H1 (cell line): ENCODE results near the gene NAXD. TPM values are rescaled to one million over a fixed set of nuclear protein-coding genes. Genes with fewer than 3 reads are reported as not detected.
A peak's percentile ranks its signal among the peaks of the same experiment; 100 is the strongest.

Source experiments
- CTCF ChIA-PET: fragments of 300-600 bp; sonication (Branson Sonifier 250); formaldehyde crosslinking; loops from one replicate; lab custom pipeline; 2021; ENCODE audit not compliant: partially characterized antibody; lab: Charles Lee
- POLR2A ChIA-PET: fragments of 300-600 bp; sonication (Branson Sonifier 250); formaldehyde crosslinking; loops from one replicate; lab custom pipeline; 2021; ENCODE audit warnings: inconsistent platforms; ENCODE audit not compliant: partially characterized antibody; lab: Charles Lee
- DNase-seq, 2 experiments: peaks; one replicate each; pipeline versions ENCODE4 v3.0.0 to v3.0.0-alpha.2; 2010 to 2022; ENCODE audit warnings: low spot score in 2 of 2, low read depth in 1 of 2, mixed read lengths in 1 of 2
- FAIRE-seq: peaks from 2 replicates; lab custom pipeline; 2011; peaks lifted over from hg19 to GRCh38; lab: Jason Lieb, UNC
- H2AFZ ChIP-seq: 2 replicates; pipeline ENCODE4 v1.8.1; 2012; ENCODE audit warnings: low read length, inconsistent platforms
- H2AK5ac ChIP-seq: 2 replicates; pipeline ENCODE4 v1.6.1; 2013; ENCODE audit warnings: low read depth, low read length
- H2BK120ac ChIP-seq: replicated peaks from 2 replicates; pipeline ENCODE3; 2013; ENCODE audit warnings: low read depth, low read length, inconsistent platforms
- H2BK12ac ChIP-seq: 2 replicates; pipeline ENCODE4 v1.6.1; 2013; ENCODE audit warnings: low read depth, low read length
- H2BK15ac ChIP-seq: 2 replicates; pipeline ENCODE4 v1.6.1; 2013; ENCODE audit warnings: low read length
- H2BK20ac ChIP-seq: 2 replicates; pipeline ENCODE4 v1.6.1; 2013; ENCODE audit warnings: low read length
- H2BK5ac ChIP-seq: 2 replicates; pipeline ENCODE4 v1.6.1; 2013; ENCODE audit warnings: low read depth, low read length
- H3K14ac ChIP-seq: 2 replicates; pipeline ENCODE4 v1.6.1; 2013; ENCODE audit warnings: inconsistent platforms; ENCODE audit not compliant: insufficient read length
- H3K18ac ChIP-seq: 2 replicates; pipeline ENCODE4 v1.6.1; 2013; ENCODE audit warnings: low read length; ENCODE audit errors: extremely low read depth
- H3K23ac ChIP-seq: 2 replicates; pipeline ENCODE4 v1.6.1; 2013; ENCODE audit warnings: inconsistent platforms; ENCODE audit not compliant: insufficient read length
- H3K23me2 ChIP-seq: 2 replicates; pipeline ENCODE4 v1.6.1; 2013; ENCODE audit warnings: low read depth, low read length
- H3K27ac ChIP-seq: 2 replicates; pipeline ENCODE4 v1.6.1; 2011; ENCODE audit warnings: low read depth, low read length, inconsistent platforms
- H3K27me3 ChIP-seq, 4 experiments: replicated peaks in 1 of 4; 1 replicate in 1 of 4; 2 replicates in 3 of 4; pipeline versions ENCODE4 v1.6.1 to v1.8.1; 2011 to 2013; ENCODE audit warnings: low read length in 3 of 4, mild to moderate bottlenecking in 3 of 4, inconsistent platforms in 2 of 4, mixed read lengths in 2 of 4, moderate library complexity in 1 of 4; ENCODE audit not compliant: control insufficient read depth in 3 of 4, insufficient read depth in 3 of 4; ENCODE audit errors: extremely low read depth in 1 of 4
- H3K36me3 ChIP-seq, 4 experiments: 2 replicates each; pipeline versions ENCODE4 v1.6.1 to v1.8.1; 2011 to 2013; ENCODE audit warnings: mild to moderate bottlenecking in 4 of 4, low read length in 3 of 4, moderate library complexity in 2 of 4, control low read depth in 1 of 4, inconsistent platforms in 1 of 4; ENCODE audit not compliant: insufficient read depth in 4 of 4, control insufficient read depth in 2 of 4
- H3K4ac ChIP-seq: replicated peaks from 2 replicates; pipeline ENCODE3; 2013; ENCODE audit warnings: low read length, low read depth, mixed read lengths, inconsistent platforms; ENCODE audit not compliant: insufficient read length
- H3K4me1 ChIP-seq, 4 experiments: replicated peaks in 1 of 4; 1 replicate in 1 of 4; 2 replicates in 3 of 4; pipeline versions ENCODE4 v1.6.1 to v1.8.1; 2011 to 2013; ENCODE audit warnings: low read length in 3 of 4, inconsistent platforms in 2 of 4, mixed read lengths in 1 of 4; ENCODE audit not compliant: insufficient read depth in 4 of 4, control insufficient read depth in 3 of 4
- H3K4me2 ChIP-seq, 2 experiments: 2 replicates each; pipeline versions ENCODE4 v1.6.1 to v1.8.1; 2011 to 2013; ENCODE audit warnings: low read depth in 2 of 2, low read length in 2 of 2, control low read depth in 1 of 2, inconsistent platforms in 1 of 2, mild to moderate bottlenecking in 1 of 2; ENCODE audit not compliant: insufficient read depth in 1 of 2
- H3K4me3 ChIP-seq, 4 experiments: fragments of 200-600, 300-600 bp in 1 of 4; sonication (generic), shearing (Covaris generic), sonication (Bioruptor Twin) in 1 of 4; 2 replicates each; pipeline versions ENCODE4 v1.5.1 to v1.8.1; 2011 to 2016; ENCODE audit warnings: low read length in 4 of 4, low read depth in 3 of 4, control low read depth in 2 of 4, inconsistent platforms in 2 of 4, mild to moderate bottlenecking in 2 of 4, mixed read lengths in 1 of 4, moderate library complexity in 1 of 4; ENCODE audit not compliant: insufficient read depth in 2 of 4; ENCODE audit errors: extremely low read depth in 1 of 4
- H3K56ac ChIP-seq: replicated peaks from 2 replicates; pipeline ENCODE3; 2013; ENCODE audit warnings: low read depth, mild to moderate bottlenecking, mixed read lengths, low read length, inconsistent platforms; ENCODE audit not compliant: insufficient read length
- H3K79me1 ChIP-seq: 2 replicates; pipeline ENCODE4 v1.6.1; 2013; ENCODE audit warnings: low read depth, low read length, control low read depth
- H3K79me2 ChIP-seq, 2 experiments: 2 replicates each; pipeline versions ENCODE4 v1.6.1 to v1.8.1; 2012 to 2013; ENCODE audit warnings: low read length in 2 of 2, mild to moderate bottlenecking in 2 of 2, inconsistent platforms in 1 of 2; ENCODE audit not compliant: insufficient read depth in 2 of 2, control insufficient read depth in 1 of 2
- H3K9ac ChIP-seq, 4 experiments: replicated peaks in 1 of 4; 1 replicate in 1 of 4; 2 replicates in 3 of 4; pipeline versions ENCODE4 v1.6.1 to v1.8.1; 2011 to 2013; ENCODE audit warnings: low read depth in 3 of 4, low read length in 3 of 4, control low read depth in 2 of 4, mild to moderate bottlenecking in 2 of 4, moderate library complexity in 2 of 4, inconsistent platforms in 1 of 4; ENCODE audit errors: extremely low read depth in 1 of 4
- H3K9me3 ChIP-seq, 2 experiments: 2 replicates each; pipeline versions ENCODE4 v1.6.1 to v1.8.1; 2012 to 2013; ENCODE audit warnings: mild to moderate bottlenecking in 2 of 2, moderate library complexity in 2 of 2, control low read depth in 1 of 2, inconsistent platforms in 1 of 2, low read depth in 1 of 2, low read length in 1 of 2, mixed read lengths in 1 of 2; ENCODE audit not compliant: insufficient read depth in 2 of 2
- H4K20me1 ChIP-seq, 2 experiments: replicated peaks in 1 of 2; 2 replicates each; pipeline versions ENCODE3 to v1.8.1; 2011 to 2013; ENCODE audit warnings: inconsistent platforms in 2 of 2, low read length in 2 of 2, mild to moderate bottlenecking in 1 of 2; ENCODE audit not compliant: insufficient read depth in 2 of 2, control insufficient read depth in 1 of 2
- H4K5ac ChIP-seq: 2 replicates; pipeline ENCODE4 v1.6.1; 2013; ENCODE audit warnings: low read length, low read depth, mixed read lengths, inconsistent platforms; ENCODE audit not compliant: insufficient read length
- H4K8ac ChIP-seq: 2 replicates; pipeline ENCODE4 v1.8.0; 2013; ENCODE audit warnings: mild to moderate bottlenecking, moderate library complexity, low read length, inconsistent platforms; ENCODE audit not compliant: insufficient read depth; ENCODE audit errors: extremely low read depth
- H4K91ac ChIP-seq: replicated peaks from 2 replicates; pipeline ENCODE3; 2013; ENCODE audit warnings: low read length, mixed read lengths, inconsistent platforms; ENCODE audit not compliant: insufficient read length
- ASH2L ChIP-seq: fragments of 200-600, 300-600 bp; sonication (generic); IDR thresholded peaks from one replicate; pipeline ENCODE4 v1.7.1; 2017; ENCODE audit warnings: low read length
- ATF2 ChIP-seq: IDR thresholded peaks from 2 replicates; pipeline ENCODE4 v1.6.1; 2012; ENCODE audit warnings: low read length, inconsistent platforms
- CTCF ChIP-seq, 3 experiments: IDR thresholded peaks; 1 replicate in 2 of 3; 2 replicates in 1 of 3; pipeline versions ENCODE4 v1.5.1 to v1.6.1; 2011; ENCODE audit warnings: low read length in 3 of 3, mild to moderate bottlenecking in 3 of 3, inconsistent platforms in 2 of 3, low read depth in 1 of 3, moderate library complexity in 1 of 3; ENCODE audit not compliant: insufficient read depth in 1 of 3; ENCODE audit errors: control extremely low read depth in 1 of 3
- RAD21 ChIP-seq, 2 experiments: IDR thresholded peaks in 1 of 2; conservative IDR thresholded peaks in 1 of 2; 2 replicates each; pipeline ENCODE4 v1.6.1; 2011; ENCODE audit warnings: low read depth in 2 of 2, low read length in 2 of 2, improper control_type of control experiment in 1 of 2, inconsistent platforms in 1 of 2, mild to moderate bottlenecking in 1 of 2, moderate library complexity in 1 of 2
- WGBS, 2 experiments: shearing (Covaris generic) in 1 of 2; methylation state at CpG; one replicate each; pipeline versions ENCODE4 v1.1.6 to v1.1.7; 2013 to 2015; ENCODE audit warnings: low lambda C conversion rate in 2 of 2, mixed read lengths in 2 of 2, inconsistent platforms in 1 of 2, low coverage in 1 of 2, missing lambda C conversion rate in 1 of 2; ENCODE audit not compliant: insufficient replicate concordance in 2 of 2, insufficient coverage in 1 of 2, insufficient read length in 1 of 2; ENCODE audit errors: extremely low coverage in 1 of 2, missing lambda C conversion rate in 1 of 2; 5-methylcytosine and 5-hydroxymethylcytosine counted together
- polyA plus RNA-seq, 7 experiments: library from polyadenylated mRNA; depleted of rRNA in 3 of 7; stranded (reverse) in 5 of 7; unstranded in 2 of 7; fragments of >200 nt in 5 of 7; fragments of 200-250 nt in 2 of 7; gene quantifications; 1 replicate in 5 of 7; 2 replicates in 1 of 7; 4 replicates in 1 of 7; pipeline versions ENCODE4 v1.2.1 to v1.2.3, GENCODE V29; 2011 to 2013; ENCODE audit warnings: missing spikeins in 2 of 7, mixed read lengths in 2 of 7
- total RNA-seq: library from RNA; stranded (reverse); fragmentation: NEBNext Ultra II Directional; extraction: Animal tissue kit (Norgen Biotek cat#: 25700); gene quantifications from 2 replicates; pipeline ENCODE4 v1.2.1, GENCODE V29; 2021

The NAXD gene
- total and polyA plus RNA-seq, 2 of the 8 experiments (the other 6 are each of a cell fraction or from before 2014, with no cell fraction given): 25.4 to 35.5 TPM

- H3K4ac ChIP-seq: no peak overlapping the region
- H3K56ac ChIP-seq: no peak overlapping the region
- ChIA-PET POLR2A (interaction anchor here (0.6 to 2.1 kb wide), 4 partner anchors 25 to 39 kb away, joined by 3 to 10 read pairs (median 4); no protein-coding TSS in a partner anchor), CTCF (interaction anchor here (0.7 to 4.1 kb wide), 41 partner anchors 9 to 242 kb away, joined by 3 to 27 read pairs (median 4); no protein-coding TSS in a partner anchor)
- H2BK15ac ChIP-seq: no peak overlapping the region
- no peak overlapping the region for H2BK20ac ChIP-seq
- no peaks in the 10 kb centered on the region for H3K23me2 ChIP-seq
- no peak overlapping the region for H2BK120ac ChIP-seq
- H3K27ac ChIP-seq: no peak overlapping the region
- no peaks in the 10 kb centered on the region for H3K4me1 ChIP-seq
- H3K18ac ChIP-seq: no peak overlapping the region
- peaks cover 3 to 6% of the 10 kb centered on the region in 2 experiments for H4K20me1 ChIP-seq
- H2BK5ac ChIP-seq: no peak overlapping the region
- no peaks in the 10 kb centered on the region for H3K79me2 ChIP-seq
- no peak for DNase-seq
- H3K9me3 ChIP-seq: no peaks in the 10 kb centered on the region
- no peak overlapping the region for H2AK5ac ChIP-seq
- no peak overlapping the region for H3K14ac ChIP-seq
- WGBS, 2 experiments: 88% methylated on average over 5 of the region's 5 CpGs; no CpG with 5 or more reads in 1 of the 2 experiments
- no peak overlapping the region for H2AFZ ChIP-seq
- no peak overlapping the region for H4K5ac ChIP-seq
- peaks cover 8 to 33% (median 17%) of the 10 kb centered on the region in 4 experiments; a peak in 5 of 8 replicates for H3K36me3 ChIP-seq
- no peak overlapping the region for H4K91ac ChIP-seq
- H4K8ac ChIP-seq: no peak overlapping the region
- H3K4me3 ChIP-seq: no peak overlapping the region
- no peaks in the 10 kb centered on the region for H3K27me3 ChIP-seq
- FAIRE-seq: no peak
- no peaks in the 10 kb centered on the region for H3K79me1 ChIP-seq
- no peak overlapping the region for H3K9ac ChIP-seq
- TF ChIP-seq CTCF (IDR thresholded peaks at IDR 0.05; ENCODE audit: control extremely low read depth in 1 of 3, insufficient read depth in 1 of 3, low read depth in 1 of 3, low read length in 3 of 3) (peak; percentile 39 to 53 (median 45); a peak in 3 of 4 replicates), ATF2 (no peak), RAD21 (IDR thresholded peaks at IDR 0.05 in 1 of 2, conservative IDR thresholded peaks at IDR 0.05 in 1 of 2; ENCODE audit: low read depth in 2 of 2, low read length in 2 of 2) (peak; percentile 62), ASH2L (no peak)
- H3K4me2 ChIP-seq: no peak overlapping the region
- H3K23ac ChIP-seq: no peak overlapping the region
- no peak overlapping the region for H2BK12ac ChIP-seq
Measured at GRCh38 chr13:110683203-110683883, 68.0 kb downstream of the NAXD start.
